NCI-H1694 (cell line): ENCODE results near the gene CDH8.

Experiments
- DNase-seq: peaks from one replicate; lab custom pipeline; 2025; lab: John Stamatoyannopoulos, UW

Gene CDH8

GRCh38 chr16:62036101-62036801 is at the start of gene CDH8:
Gene CDH8, minus strand, starts transcription at chr16:62036438. Its CDS starts 15,035 bp downstream, at chr16:62021403.
- DNase-seq = no peak

- no peak for DNase-seq
Measured at GRCh38 chr16:62079236-62079635, 43.0 kb upstream of the CDH8 start.

- no peak for DNase-seq
Measured at GRCh38 chr16:62077998-62078397, 41.8 kb upstream of the CDH8 start.

- DNase-seq = no peak
Measured at GRCh38 chr16:62076886-62077285, 40.6 kb upstream of the CDH8 start.

GRCh38 chr16:62068747-62069146 is 32.5 kb upstream of the CDH8 start:
- DNase-seq = no peak

- DNase-seq = no peak
Measured at GRCh38 chr16:62067981-62068380, 31.7 kb upstream of the CDH8 start.

- no peak for DNase-seq
Measured at GRCh38 chr16:62067182-62067581, 30.9 kb upstream of the CDH8 start.

- DNase-seq = no peak
Measured at GRCh38 chr16:62066747-62067146, 30.5 kb upstream of the CDH8 start.

- DNase-seq = no peak
Measured at GRCh38 chr16:62064173-62064572, 27.9 kb upstream of the CDH8 start.

- no peak for DNase-seq
Measured at GRCh38 chr16:62060089-62060488, 23.9 kb upstream of the CDH8 start.

GRCh38 chr16:62059527-62059926 is 23.3 kb upstream of the CDH8 start:
- DNase-seq = no peak

- DNase-seq = no peak
Measured at GRCh38 chr16:62058412-62058811, 22.2 kb upstream of the CDH8 start.

GRCh38 chr16:62051942-62052341 is 15.7 kb upstream of the CDH8 start:
- no peak for DNase-seq

- DNase-seq = no peak
Measured at GRCh38 chr16:62050793-62051192, 14.6 kb upstream of the CDH8 start.

- DNase-seq = no peak
Measured at GRCh38 chr16:62046801-62047200, 10.6 kb upstream of the CDH8 start.

GRCh38 chr16:62041401-62041800 is 5.2 kb upstream of the CDH8 start:
- no peak for DNase-seq

- DNase-seq = no peak
Measured at GRCh38 chr16:62038646-62039045, 2.4 kb upstream of the CDH8 start.

GRCh38 chr16:62038225-62038624 is 2.0 kb upstream of the CDH8 start:
- no peak for DNase-seq

- DNase-seq = no peak
Measured at GRCh38 chr16:62036802-62037135, 531 bp upstream of the CDH8 start.

- no peak for DNase-seq
Measured at GRCh38 chr16:62035115-62036092, 834 bp downstream of the CDH8 start.

GRCh38 chr16:62034231-62035114 is 1.8 kb downstream of the CDH8 start:
- no peak for DNase-seq

GRCh38 chr16:62033065-62033464 is 3.2 kb downstream of the CDH8 start:
- DNase-seq = no peak
